A673 (cell line): ENCODE data around the gene ROS1. TPM values are rescaled to one million over a fixed set of nuclear protein-coding genes. Genes with fewer than 3 reads are reported as not detected.

Source experiments
- BruUV-seq: library from RNA; stranded (reverse); fragments of 400-500 nt; replicated peaks from 2 replicates; lab custom pipeline; 2021; lab: Mats Ljungman, UMichigan
- CTCF ChIA-PET: fragments of 300-600 bp; sonication (Branson Sonifier 250); formaldehyde crosslinking; loops from one replicate; lab custom pipeline; 2022; ENCODE audit warnings: antibody characterized with exemption; lab: Charles Lee
- POLR2A ChIA-PET: fragments of 300-600 bp; sonication (Branson Sonifier 250); formaldehyde crosslinking; loops from one replicate; lab custom pipeline; 2022; ENCODE audit warnings: antibody characterized with exemption; ENCODE audit not compliant: low non-redundant PET; lab: Charles Lee
- DNase-seq: peaks from one replicate; pipeline ENCODE4 v3.0.0-alpha.2; 2015; ENCODE audit warnings: low spot score
- H3K27ac ChIP-seq: fragments of 200-600 bp; sonication (generic); 2 replicates; pipeline ENCODE4 v1.5.1; 2016; ENCODE audit warnings: mixed run types, low read depth, mild to moderate bottlenecking, mixed read lengths, antibody characterized with exemption, low read length; ENCODE audit not compliant: poor library complexity, severe bottlenecking
- H3K27me3 ChIP-seq: fragments of 200-600 bp; sonication (generic); replicated peaks from 2 replicates; pipeline ENCODE4 v1.6.1; 2017; ENCODE audit warnings: mixed run types, low read depth, mild to moderate bottlenecking, mixed read lengths, antibody characterized with exemption, low read length; ENCODE audit not compliant: insufficient read depth, poor library complexity
- H3K36me3 ChIP-seq: fragments of 200-600 bp; sonication (generic); 2 replicates; pipeline ENCODE4 v1.6.1; 2016; ENCODE audit warnings: mixed run types, mild to moderate bottlenecking, mixed read lengths, antibody characterized with exemption, low read length; ENCODE audit not compliant: insufficient read depth, poor library complexity, severe bottlenecking
- H3K4me1 ChIP-seq: fragments of 200-600 bp; sonication (generic); 2 replicates; pipeline ENCODE4 v1.6.1; 2017; ENCODE audit warnings: mixed run types, mild to moderate bottlenecking, mixed read lengths, antibody characterized with exemption, low read length; ENCODE audit not compliant: insufficient read depth, poor library complexity, severe bottlenecking
- H3K4me3 ChIP-seq: fragments of 200-600 bp; sonication (generic); 2 replicates; pipeline ENCODE4 v1.5.1; 2016; ENCODE audit warnings: low read depth, mixed run types, mild to moderate bottlenecking, mixed read lengths, low read length; ENCODE audit not compliant: poor library complexity, severe bottlenecking
- H3K9me3 ChIP-seq: fragments of 200-600 bp; sonication (generic); 2 replicates; pipeline ENCODE4 v1.6.1; 2016; ENCODE audit warnings: mixed run types, low read depth, mild to moderate bottlenecking, mixed read lengths, antibody characterized with exemption, low read length; ENCODE audit not compliant: poor library complexity, severe bottlenecking
- EZH2 ChIP-seq: fragments of 200-600 bp; sonication (generic); IDR thresholded peaks from 2 replicates; pipeline ENCODE4 v1.6.1; 2017; ENCODE audit warnings: borderline replicate concordance, low read depth, mild to moderate bottlenecking, mixed read lengths, antibody characterized with exemption, low read length; ENCODE audit not compliant: poor library complexity, severe bottlenecking
- intact Hi-C: fragments of 100-400 bp; cut with micrococcal nuclease; formaldehyde crosslinking; loops from one replicate; pipeline ENCODE4 v1.10.0; 2022; ENCODE audit not compliant: unreplicated experiment
- total RNA-seq: library from RNA; stranded (reverse); gene quantifications from 2 replicates; pipeline ENCODE4 v1.2.3, GENCODE V29; 2021
- TF ChIP-seq, protein P1 (sequence below): fragments of 300-800, 200-600 bp; sonication (generic); conservative IDR thresholded peaks from 2 replicates; pipeline ENCODE4 v1.5.1; 2017; ENCODE audit warnings: low read depth, mild to moderate bottlenecking, antibody characterized with exemption, low read length, moderate library complexity, mixed read lengths

Gene ROS1
- total RNA-seq, 1 experiment from 2014 or later, result not detected

GRCh38 chr6:117371492-117371891, 54.2 kb downstream of the ROS1 start:
- BruUV-seq, result no TSS peak
- Histone ChIP-seq H3K27ac (no peak overlapping the region), H3K27me3 (peaks cover 17% of the 10 kb centered on the region), H3K4me1 (no peaks in the 10 kb centered on the region), H3K36me3 (no peaks in the 10 kb centered on the region), H3K9me3 (no peaks in the 10 kb centered on the region), H3K4me3 (no peak overlapping the region)
- no peak for DNase-seq
- intact Hi-C loops, result no loop called here
- ChIA-PET CTCF (interaction anchor here (0.7 kb wide), 1 partner anchor 1328 kb away, joined by 4 read pairs; no protein-coding TSS in a partner anchor), POLR2A (no interaction called here)
- TF ChIP-seq, protein P1, sequence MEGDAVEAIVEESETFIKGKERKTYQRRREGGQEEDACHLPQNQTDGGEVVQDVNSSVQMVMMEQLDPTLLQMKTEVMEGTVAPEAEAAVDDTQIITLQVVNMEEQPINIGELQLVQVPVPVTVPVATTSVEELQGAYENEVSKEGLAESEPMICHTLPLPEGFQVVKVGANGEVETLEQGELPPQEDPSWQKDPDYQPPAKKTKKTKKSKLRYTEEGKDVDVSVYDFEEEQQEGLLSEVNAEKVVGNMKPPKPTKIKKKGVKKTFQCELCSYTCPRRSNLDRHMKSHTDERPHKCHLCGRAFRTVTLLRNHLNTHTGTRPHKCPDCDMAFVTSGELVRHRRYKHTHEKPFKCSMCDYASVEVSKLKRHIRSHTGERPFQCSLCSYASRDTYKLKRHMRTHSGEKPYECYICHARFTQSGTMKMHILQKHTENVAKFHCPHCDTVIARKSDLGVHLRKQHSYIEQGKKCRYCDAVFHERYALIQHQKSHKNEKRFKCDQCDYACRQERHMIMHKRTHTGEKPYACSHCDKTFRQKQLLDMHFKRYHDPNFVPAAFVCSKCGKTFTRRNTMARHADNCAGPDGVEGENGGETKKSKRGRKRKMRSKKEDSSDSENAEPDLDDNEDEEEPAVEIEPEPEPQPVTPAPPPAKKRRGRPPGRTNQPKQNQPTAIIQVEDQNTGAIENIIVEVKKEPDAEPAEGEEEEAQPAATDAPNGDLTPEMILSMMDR, result no peak
- TF ChIP-seq EZH2, result no peak

- H3K9me3 ChIP-seq, result no peaks in the 10 kb centered on the region
- H3K36me3 ChIP-seq, result no peaks in the 10 kb centered on the region
- POLR2A ChIA-PET, result no interaction called here
- no peak overlapping the region for H3K4me3 ChIP-seq
- BruUV-seq, result no TSS peak
- CTCF ChIA-PET, result no interaction called here
- TF ChIP-seq, protein P1, result no peak
- no peak for TF ChIP-seq EZH2
- no peaks in the 10 kb centered on the region for H3K4me1 ChIP-seq
- H3K27ac ChIP-seq, result no peak overlapping the region
- intact Hi-C loops, result no loop called here
- H3K27me3 ChIP-seq, result peaks cover 20% of the 10 kb centered on the region
- no peak for DNase-seq
Observed at GRCh38 chr6:117359581-117359980, 66.2 kb downstream of the ROS1 start.

DNA sequence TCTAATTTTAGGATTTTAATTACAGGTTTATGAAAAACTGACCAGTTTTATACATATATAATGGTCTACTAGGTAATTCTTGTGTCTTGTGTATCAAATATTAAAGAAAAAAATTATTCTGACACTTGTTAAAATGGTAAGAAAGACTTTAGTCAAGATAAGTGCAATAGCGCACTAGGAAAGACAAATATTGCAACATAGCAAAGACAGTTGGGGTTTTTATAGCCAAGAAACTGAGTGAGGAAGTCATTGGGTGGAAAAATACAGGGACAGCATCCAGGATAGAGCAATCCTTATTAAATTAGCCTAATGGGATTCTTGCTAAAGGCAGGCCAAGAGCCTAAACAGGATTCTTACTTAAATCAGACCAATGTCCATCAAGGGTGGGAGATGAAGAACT, 71.1 kb downstream of the ROS1 start:
- Histone ChIP-seq H3K36me3 (no peaks in the 10 kb centered on the region), H3K9me3 (no peaks in the 10 kb centered on the region), H3K4me3 (no peak overlapping the region), H3K27ac (no peak overlapping the region), H3K27me3 (peaks cover 18% of the 10 kb centered on the region), H3K4me1 (no peaks in the 10 kb centered on the region)
- no peak for TF ChIP-seq EZH2
- TF ChIP-seq, protein P1, result no peak
- no TSS peak for BruUV-seq
- POLR2A ChIA-PET, result no interaction called here
- CTCF ChIA-PET, result no interaction called here
- no peak for DNase-seq
- intact Hi-C loops, result no loop called here
